COLO668 (cell line): ENCODE measurements around the gene PCA3.

Experiments used
- DNase-seq: peaks from one replicate; lab custom pipeline; 2025; ENCODE audit not compliant: unreplicated experiment; lab: John Stamatoyannopoulos, UW

PCA3 gene

GRCh38 chr9:76820431-76820830 is 56.2 kb downstream of the PCA3 start:
- no peak for DNase-seq

GRCh38 chr9:76827296-76828080 is 63.2 kb downstream of the PCA3 start:
- no peak for DNase-seq

GRCh38 chr9:76828447-76828846 is 64.2 kb downstream of the PCA3 start:
- no peak for DNase-seq

- DNase-seq = no peak
Observed at GRCh38 chr9:76835571-76836283, 71.5 kb downstream of the PCA3 start.
